IMR-90 (cell line): ENCODE measurements around the gene GSE1. TPM values are rescaled to one million over a fixed set of nuclear protein-coding genes. Genes with fewer than 3 reads are reported as not detected.

Experiments used
- ATAC-seq: fragments of 200-7000 bp; cut with Tn5 transposase; 2 replicates; pipeline ENCODE4 v1.9.1; 2020; ENCODE audit warnings: low read depth, mild to moderate bottlenecking, moderate library complexity
- BruUV-seq: library from RNA; stranded (reverse); fragments of 400-500 nt; replicated peaks from 2 replicates; lab custom pipeline; 2021; lab: Mats Ljungman, UMichigan
- CTCF ChIA-PET: fragments of 300-600 bp; formaldehyde crosslinking; extraction: SDS; loops from one replicate; lab custom pipeline; 2021; ENCODE audit warnings: antibody characterized with exemption; lab: Yijun Ruan, JAX
- POLR2A ChIA-PET: fragments of 300-600 bp; sonication (Branson Sonifier 250); formaldehyde crosslinking; loops from one replicate; lab custom pipeline; 2022; ENCODE audit warnings: antibody characterized with exemption; ENCODE audit not compliant: unreplicated experiment; lab: Charles Lee
- DNase-seq: peaks from one replicate; pipeline ENCODE4 v3.0.0; 2013
- H2AFZ ChIP-seq: replicated peaks from 2 replicates; pipeline ENCODE3; 2013; ENCODE audit warnings: low read length, mild to moderate bottlenecking; ENCODE audit not compliant: poor library complexity
- H2AK5ac ChIP-seq: 2 replicates; pipeline ENCODE4 v1.6.1; 2013; ENCODE audit warnings: low read depth, low read length, inconsistent platforms
- H2AK9ac ChIP-seq: replicated peaks from 2 replicates; pipeline ENCODE3; 2013; ENCODE audit warnings: mild to moderate bottlenecking, low read depth, low read length, moderate library complexity; ENCODE audit not compliant: poor library complexity
- H2BK120ac ChIP-seq: 2 replicates; pipeline ENCODE4 v1.6.1; 2013; ENCODE audit warnings: low read depth, low read length, inconsistent platforms
- H2BK15ac ChIP-seq: 3 replicates; pipeline ENCODE4 v1.6.1; 2013; ENCODE audit warnings: low read depth, low read length, inconsistent platforms
- H2BK20ac ChIP-seq: 2 replicates; pipeline ENCODE4 v1.6.1; 2013; ENCODE audit warnings: low read depth, mild to moderate bottlenecking, inconsistent platforms, low read length, moderate library complexity
- H2BK5ac ChIP-seq: 2 replicates; pipeline ENCODE4 v1.6.1; 2013; ENCODE audit warnings: mild to moderate bottlenecking, low read depth, low read length, inconsistent platforms; ENCODE audit not compliant: poor library complexity, severe bottlenecking
- H3K14ac ChIP-seq: replicated peaks from 2 replicates; pipeline ENCODE4 v1.6.1; 2013; ENCODE audit warnings: low read depth, low read length, inconsistent platforms
- H3K18ac ChIP-seq: 2 replicates; pipeline ENCODE4 v1.6.1; 2013; ENCODE audit warnings: low read depth, low read length, control low read depth
- H3K23ac ChIP-seq: 2 replicates; pipeline ENCODE4 v1.6.1; 2013; ENCODE audit warnings: low read depth, low read length, inconsistent platforms
- H3K27ac ChIP-seq: 2 replicates; pipeline ENCODE4 v1.5.1; 2013; ENCODE audit warnings: mild to moderate bottlenecking, control low read depth, low read length; ENCODE audit not compliant: insufficient read depth
- H3K27me3 ChIP-seq: 2 replicates; pipeline ENCODE4 v1.6.1; 2013; ENCODE audit warnings: low read length; ENCODE audit not compliant: control insufficient read depth, insufficient read depth
- H3K36me3 ChIP-seq: 2 replicates; pipeline ENCODE4 v1.6.1; 2013; ENCODE audit warnings: low read length, mixed read lengths; ENCODE audit not compliant: control insufficient read depth, insufficient read depth
- H3K4ac ChIP-seq: 2 replicates; pipeline ENCODE4 v1.6.1; 2013; ENCODE audit warnings: low read depth, low read length, inconsistent platforms
- H3K4me1 ChIP-seq: 2 replicates; pipeline ENCODE4 v1.6.1; 2013; ENCODE audit warnings: low read length, mixed read lengths; ENCODE audit not compliant: control insufficient read depth, insufficient read depth
- H3K4me2 ChIP-seq: 2 replicates; pipeline ENCODE4 v1.6.1; 2013; ENCODE audit warnings: low read depth, mild to moderate bottlenecking, control low read depth, low read length, moderate library complexity
- H3K4me3 ChIP-seq: 2 replicates; pipeline ENCODE4 v1.5.1; 2013; ENCODE audit warnings: low read depth, mild to moderate bottlenecking, control low read depth, low read length, moderate library complexity; ENCODE audit not compliant: insufficient read depth
- H3K56ac ChIP-seq: 2 replicates; pipeline ENCODE4 v1.6.1; 2013; ENCODE audit warnings: low read length, inconsistent platforms; ENCODE audit not compliant: insufficient read depth; ENCODE audit errors: extremely low read depth
- H3K79me1 ChIP-seq, 2 experiments: 2 replicates each; pipeline ENCODE4 v1.6.1; 2013; ENCODE audit warnings: low read length in 2 of 2, inconsistent platforms in 1 of 2, low read depth in 1 of 2
- H3K9ac ChIP-seq: 2 replicates; pipeline ENCODE4 v1.6.1; 2013; ENCODE audit warnings: low read depth, low read length, control low read depth
- H3K9me1 ChIP-seq: 2 replicates; pipeline ENCODE4 v1.6.1; 2013; ENCODE audit warnings: low read length, inconsistent platforms; ENCODE audit not compliant: insufficient read depth
- H3K9me3 ChIP-seq: 2 replicates; pipeline ENCODE4 v1.6.1; 2013; ENCODE audit warnings: low read length; ENCODE audit not compliant: control insufficient read depth, insufficient read depth
- H4K20me1 ChIP-seq: 2 replicates; pipeline ENCODE4 v1.6.1; 2013; ENCODE audit warnings: low read length, inconsistent platforms; ENCODE audit not compliant: insufficient read depth
- H4K5ac ChIP-seq: 2 replicates; pipeline ENCODE4 v1.6.1; 2013; ENCODE audit warnings: mild to moderate bottlenecking, low read depth, low read length, control low read depth
- H4K8ac ChIP-seq, 2 experiments: 2 replicates each; pipeline ENCODE4 v1.6.1; 2013; ENCODE audit warnings: low read depth in 2 of 2, low read length in 2 of 2, control low read depth in 1 of 2, inconsistent platforms in 1 of 2
- H4K91ac ChIP-seq: 2 replicates; pipeline ENCODE4 v1.6.1; 2013; ENCODE audit warnings: low read depth, low read length, inconsistent platforms; ENCODE audit not compliant: insufficient read depth
- BHLHE40 ChIP-seq: fragments of 150-350 bp; IDR thresholded peaks from 2 replicates; pipeline ENCODE4 v1.6.1; 2016; ENCODE audit warnings: mild to moderate bottlenecking, low read depth, low read length
- CEBPB ChIP-seq: IDR thresholded peaks from 2 replicates; pipeline ENCODE4 v1.6.1; 2012; ENCODE audit warnings: low read depth, low read length, improper control_type of control experiment
- CHD1 ChIP-seq: IDR thresholded peaks from 2 replicates; pipeline ENCODE4 v1.6.1; 2012; ENCODE audit warnings: low read depth, low read length, improper control_type of control experiment
- CTCF ChIP-seq: conservative IDR thresholded peaks from 2 replicates; pipeline ENCODE4 v1.5.1; 2012; ENCODE audit warnings: mild to moderate bottlenecking, low read depth, low read length, improper control_type of control experiment
- FOS ChIP-seq: fragments of 150-350 bp; IDR thresholded peaks from 2 replicates; pipeline ENCODE4 v1.6.1; 2016; ENCODE audit warnings: low read depth, low read length
- MAFK ChIP-seq: IDR thresholded peaks from 2 replicates; pipeline ENCODE4 v1.6.1; 2012; ENCODE audit warnings: low read depth, low read length, improper control_type of control experiment
- MAZ ChIP-seq: IDR thresholded peaks from 2 replicates; pipeline ENCODE4 v1.6.1; 2012; ENCODE audit warnings: low read depth, mild to moderate bottlenecking, low read length, improper control_type of control experiment, moderate library complexity, borderline replicate concordance
- MXI1 ChIP-seq: IDR thresholded peaks from 2 replicates; pipeline ENCODE4 v1.6.1; 2012; ENCODE audit warnings: low read depth, mild to moderate bottlenecking, low read length, moderate library complexity, borderline replicate concordance
- NFE2L2 ChIP-seq: fragments of 150-350 bp; IDR thresholded peaks from 2 replicates; pipeline ENCODE4 v1.6.1; 2016; ENCODE audit warnings: low read depth, mild to moderate bottlenecking, low read length
- POLR2A ChIP-seq: IDR thresholded peaks from 2 replicates; pipeline ENCODE4 v1.6.1; 2012; ENCODE audit warnings: mild to moderate bottlenecking, low read depth, low read length
- RAD21 ChIP-seq: IDR thresholded peaks from 2 replicates; pipeline ENCODE4 v1.6.1; 2012; ENCODE audit warnings: low read length, improper control_type of control experiment
- RCOR1 ChIP-seq: IDR thresholded peaks from 2 replicates; pipeline ENCODE4 v1.6.1; 2012; ENCODE audit warnings: mild to moderate bottlenecking, low read length, improper control_type of control experiment; ENCODE audit not compliant: insufficient replicate concordance
- RFX5 ChIP-seq: IDR thresholded peaks from 2 replicates; pipeline ENCODE4 v1.8.0; 2012; ENCODE audit warnings: low read depth, mild to moderate bottlenecking, low read length, moderate library complexity
- SMC3 ChIP-seq: fragments of 150-350 bp; IDR thresholded peaks from 2 replicates; pipeline ENCODE4 v1.6.1; 2016; ENCODE audit warnings: low read depth, mild to moderate bottlenecking, antibody characterized with exemption, low read length, moderate library complexity
- WGBS, 2 experiments: methylation state at CpG; one replicate each; pipeline versions ENCODE4 v1.1.5 to v1.1.7; 2013; ENCODE audit warnings: missing lambda C conversion rate in 2 of 2; ENCODE audit not compliant: insufficient read length in 1 of 2; ENCODE audit errors: extremely low coverage in 2 of 2; 5-methylcytosine and 5-hydroxymethylcytosine counted together
- dilution Hi-C: fragments of 300-500 bp; cut with HindIII; formaldehyde crosslinking; loops from one replicate; pipeline ENCODE4 v1.14.3; 2018; ENCODE audit warnings: low sequenced_read_pairs; ENCODE audit not compliant: unreplicated experiment
- in situ Hi-C: fragments of 300-500 bp; cut with MboI; formaldehyde crosslinking; loops from 3 replicates; pipeline ENCODE4 v1.14.3; 2019; ENCODE audit warnings: low sequenced_read_pairs, inconsistent platforms, mixed read lengths
- intact Hi-C: fragments of 100-400 bp; cut with micrococcal nuclease; formaldehyde crosslinking; loops from 2 replicates; pipeline ENCODE4 v1.10.0; 2022
- polyA plus RNA-seq, 3 experiments: library from polyadenylated mRNA; depleted of rRNA; stranded (reverse); fragments of >200 nt; gene quantifications; 2 replicates each; pipeline ENCODE4 v1.2.3, GENCODE V29; 2012; ENCODE audit warnings: low replicate concordance in 1 of 3
- total RNA-seq: library from RNA; depleted of rRNA; stranded (reverse); fragments of >200 nt; gene quantifications from 2 replicates; pipeline ENCODE4 v1.2.3, GENCODE V29; 2012

Gene GSE1
- total and polyA plus RNA-seq, 2 of the 4 experiments (the other 2 are of a cell fraction) = 14.9 to 25.5 TPM

GRCh38 chr16:85651629-85652430, 38.7 kb downstream of the GSE1 start:
- no peak overlapping the region for H4K91ac ChIP-seq
- no peak overlapping the region for H2BK120ac ChIP-seq
- no peak overlapping the region for H3K4me2 ChIP-seq
- no TSS peak for BruUV-seq
- peak overlapping the region; percentile 50 for H2AK9ac ChIP-seq
- no peak overlapping the region for H4K8ac ChIP-seq
- H3K79me1 ChIP-seq = peaks cover 11 to 30% of the 10 kb centered on the region in 2 experiments
- DNase-seq = no peak
- peaks cover 64% of the 10 kb centered on the region for H4K20me1 ChIP-seq
- no peak overlapping the region; the same call in 1 of the 2 replicates for H3K4ac ChIP-seq
- H3K9ac ChIP-seq = no peak overlapping the region
- H3K4me1 ChIP-seq = peaks cover 14% of the 10 kb centered on the region
- no peak for ATAC-seq
- intact Hi-C loops = no loop called here
- no peak overlapping the region for H3K56ac ChIP-seq
- H3K14ac ChIP-seq = no peak overlapping the region
- POLR2A ChIA-PET = no interaction called here
- no peak overlapping the region for H3K4me3 ChIP-seq
- no peak overlapping the region for H3K27ac ChIP-seq
- H2AFZ ChIP-seq = no peak overlapping the region
- no peak overlapping the region for H4K5ac ChIP-seq
- in situ Hi-C loops = no loop called here
- no peak overlapping the region for H2AK5ac ChIP-seq
- no peaks in the 10 kb centered on the region for H3K9me3 ChIP-seq
- CTCF ChIA-PET = no interaction called here
- H3K36me3 ChIP-seq = peaks cover 38% of the 10 kb centered on the region
- no peaks in the 10 kb centered on the region for H3K27me3 ChIP-seq
- dilution Hi-C loops = no loop called here
- no peak overlapping the region for H2BK20ac ChIP-seq
- 0 out of 2 replicates have a peak, but pooled peaks cover 6% of the 10 kb centered on the region for H3K9me1 ChIP-seq
- no peak overlapping the region for H3K18ac ChIP-seq
- no peak overlapping the region for H2BK5ac ChIP-seq
- H2BK15ac ChIP-seq = no peak overlapping the region
- TF ChIP-seq BHLHE40 (no peak), POLR2A (no peak), NFE2L2 (no peak), MAFK (no peak), SMC3 (no peak), RCOR1 (no peak), MAZ (no peak), MXI1 (no peak), RFX5 (no peak), RAD21 (no peak), CEBPB (no peak), FOS (no peak), CTCF (no peak), CHD1 (no peak)
- WGBS, 2 experiments = 79% methylated on average over 13 of the region's 27 CpGs; no CpG with 5 or more reads in 1 of the 2 experiments
- no peak overlapping the region for H3K23ac ChIP-seq
